ENCODE measurements around the gene CBX4.
A peak's percentile ranks its signal among the peaks of the same experiment; 100 is the strongest.
"Not testable (repeated sequence)": the region's sequence is repeated elsewhere in the genome, so short reads cannot be mapped to it uniquely, and the experiment has no call there.

CBX4 gene

GRCh38 chr17:79859676-79860615 is 20.7 kb upstream of the CBX4 start:
- DNase-seq, result no peak

- DNase-seq, result no peak
Measured at GRCh38 chr17:79857095-79857494, 17.9 kb upstream of the CBX4 start.

GRCh38 chr17:79855331-79856124 is 16.3 kb upstream of the CBX4 start:
- DNase-seq, result no peak

DNA sequence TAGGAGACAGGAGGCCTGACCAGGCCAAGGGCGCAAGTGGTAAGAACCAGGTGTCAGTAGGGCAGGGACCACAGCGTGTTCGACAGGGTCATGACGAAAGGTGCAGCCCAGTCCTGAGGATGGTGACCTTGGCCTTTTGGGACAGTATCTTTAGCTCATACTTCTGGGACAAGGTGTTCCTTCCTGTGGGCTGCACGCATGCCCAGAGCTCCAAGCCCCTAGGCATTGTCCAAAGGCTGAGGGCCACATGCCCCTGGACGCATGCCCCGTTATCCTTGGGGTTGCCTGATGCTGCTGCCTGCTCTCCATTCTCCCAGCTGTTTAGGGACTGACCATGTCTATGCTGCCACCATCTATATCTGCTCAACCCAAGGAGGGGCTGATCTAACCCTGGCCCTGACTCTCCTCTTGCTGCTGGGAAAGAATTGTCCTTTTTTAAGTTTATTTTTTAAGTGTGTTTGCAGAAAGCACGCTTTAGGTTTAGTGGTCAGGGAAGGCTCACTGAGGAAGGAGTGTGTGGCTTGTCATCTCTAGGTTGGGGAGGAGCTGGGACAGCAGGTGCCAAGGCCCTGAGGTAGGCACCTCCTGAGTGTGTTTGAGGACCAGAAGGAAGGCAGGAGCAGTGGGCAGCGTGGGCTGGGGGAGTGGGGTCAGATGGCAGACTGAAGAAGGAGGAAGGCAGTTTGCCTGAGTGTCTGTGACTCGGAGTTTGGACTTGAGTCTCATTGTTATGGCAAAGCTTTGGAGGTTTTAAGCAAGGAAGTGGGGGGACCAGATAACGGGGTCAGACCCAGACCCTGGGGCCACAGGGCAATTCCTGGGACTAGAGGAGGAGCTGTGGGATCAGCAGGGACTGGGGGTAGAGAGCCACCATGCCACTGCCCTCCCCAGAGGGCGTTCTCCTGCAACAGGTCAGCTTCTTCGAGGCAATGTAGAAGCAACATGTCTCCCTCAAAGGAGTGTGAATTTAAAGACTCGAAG is 15.1 kb upstream of the CBX4 start:
- no peak for DNase-seq

DNA sequence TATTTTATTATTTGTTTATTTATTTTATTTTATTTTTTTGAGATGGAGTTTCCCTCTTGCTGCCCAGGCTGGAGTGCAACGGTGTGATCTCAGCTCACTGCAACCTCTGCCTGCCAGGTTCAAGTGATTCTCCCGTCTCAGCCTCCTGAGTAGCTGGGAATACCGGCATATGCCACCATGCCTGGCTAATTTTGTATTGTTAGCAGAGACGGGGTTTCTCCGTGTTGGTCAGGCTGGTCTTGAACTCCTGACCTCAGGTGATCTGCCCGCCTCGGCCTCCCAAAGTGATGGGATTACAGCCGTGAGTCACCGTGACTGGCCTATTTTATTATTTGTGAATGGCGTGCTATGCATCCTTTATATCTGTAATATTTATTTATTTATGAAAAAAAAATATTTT is 13.9 kb upstream of the CBX4 start:
- not testable (repeated sequence) for DNase-seq

- DNase-seq, result no peak
Measured at GRCh38 chr17:79852748-79853147, 13.5 kb upstream of the CBX4 start.

- DNase-seq, result no peak
Measured at GRCh38 chr17:79851461-79851817, 12.2 kb upstream of the CBX4 start.

DNA sequence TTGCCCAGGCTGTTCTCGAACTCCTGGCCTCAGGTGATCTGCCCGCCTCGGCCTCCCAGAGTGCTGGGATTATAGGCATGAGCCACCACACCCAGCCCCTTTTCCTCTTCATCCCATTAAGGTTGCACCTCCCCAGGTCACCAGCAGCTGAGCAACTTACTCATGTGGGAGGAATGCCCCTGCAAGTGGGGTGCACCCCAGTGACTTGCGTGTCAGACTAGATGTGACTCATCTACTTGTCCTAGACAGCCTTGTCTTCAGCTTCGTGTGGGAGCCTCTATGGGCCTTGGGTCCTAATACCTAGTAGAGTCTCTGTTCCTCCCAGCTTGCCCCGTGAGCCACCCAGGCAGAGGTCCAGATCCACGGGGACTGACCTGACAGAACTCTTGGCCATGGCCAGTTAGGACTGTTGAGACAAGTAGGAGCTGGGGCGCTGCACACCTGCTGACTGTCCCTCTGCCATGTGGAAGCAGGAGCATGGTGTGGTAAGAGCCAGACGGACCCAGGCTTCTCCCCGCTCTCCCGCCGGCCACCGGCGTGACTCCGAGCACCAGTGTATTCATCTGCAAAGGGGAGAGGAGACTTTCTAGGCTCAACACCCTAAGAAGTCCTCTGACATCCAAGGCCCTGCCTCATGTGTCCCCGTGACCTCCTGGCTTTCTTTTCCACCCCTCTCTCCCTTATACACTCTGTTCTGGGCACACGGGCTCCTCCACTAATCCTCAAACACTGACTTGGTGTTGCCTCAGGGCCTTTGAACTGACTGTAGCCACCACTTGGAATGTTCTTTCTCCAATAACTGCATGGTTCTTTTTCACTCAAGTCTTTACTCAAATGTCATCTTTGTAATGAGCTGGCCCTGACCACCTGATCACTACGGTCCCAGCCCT is 11.6 kb upstream of the CBX4 start:
- no peak for DNase-seq

- no peak for DNase-seq
Measured at GRCh38 chr17:79849953-79850352, 10.7 kb upstream of the CBX4 start.

DNA sequence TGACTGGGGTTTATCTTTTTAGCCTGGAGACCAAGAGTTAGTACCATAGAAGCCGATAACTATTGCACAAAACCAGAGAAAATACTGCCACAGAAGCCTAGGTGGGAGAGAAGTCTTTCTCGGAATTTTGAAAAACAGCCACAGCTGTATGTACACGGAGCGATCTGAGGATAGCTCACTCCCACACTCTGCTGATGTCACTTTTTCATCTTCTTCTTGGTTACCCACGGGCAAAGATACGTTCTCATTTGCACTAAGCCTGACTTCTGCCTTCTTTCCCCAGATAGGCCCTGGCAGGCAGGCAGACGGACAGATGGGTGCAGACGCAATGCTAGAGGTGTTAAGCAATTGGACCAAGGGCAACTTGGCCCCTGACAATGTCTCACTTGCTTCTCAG is 9.1 kb upstream of the CBX4 start:
- DNase-seq, result no peak

- no peak for DNase-seq
Measured at GRCh38 chr17:79847698-79848369, 8.6 kb upstream of the CBX4 start.

- DNase-seq, result peak; percentile 61
Measured at GRCh38 chr17:79845601-79845949, 6.3 kb upstream of the CBX4 start.

- DNase-seq, result peak; percentile 8
Measured at GRCh38 chr17:79844869-79845600, 5.8 kb upstream of the CBX4 start.

DNA sequence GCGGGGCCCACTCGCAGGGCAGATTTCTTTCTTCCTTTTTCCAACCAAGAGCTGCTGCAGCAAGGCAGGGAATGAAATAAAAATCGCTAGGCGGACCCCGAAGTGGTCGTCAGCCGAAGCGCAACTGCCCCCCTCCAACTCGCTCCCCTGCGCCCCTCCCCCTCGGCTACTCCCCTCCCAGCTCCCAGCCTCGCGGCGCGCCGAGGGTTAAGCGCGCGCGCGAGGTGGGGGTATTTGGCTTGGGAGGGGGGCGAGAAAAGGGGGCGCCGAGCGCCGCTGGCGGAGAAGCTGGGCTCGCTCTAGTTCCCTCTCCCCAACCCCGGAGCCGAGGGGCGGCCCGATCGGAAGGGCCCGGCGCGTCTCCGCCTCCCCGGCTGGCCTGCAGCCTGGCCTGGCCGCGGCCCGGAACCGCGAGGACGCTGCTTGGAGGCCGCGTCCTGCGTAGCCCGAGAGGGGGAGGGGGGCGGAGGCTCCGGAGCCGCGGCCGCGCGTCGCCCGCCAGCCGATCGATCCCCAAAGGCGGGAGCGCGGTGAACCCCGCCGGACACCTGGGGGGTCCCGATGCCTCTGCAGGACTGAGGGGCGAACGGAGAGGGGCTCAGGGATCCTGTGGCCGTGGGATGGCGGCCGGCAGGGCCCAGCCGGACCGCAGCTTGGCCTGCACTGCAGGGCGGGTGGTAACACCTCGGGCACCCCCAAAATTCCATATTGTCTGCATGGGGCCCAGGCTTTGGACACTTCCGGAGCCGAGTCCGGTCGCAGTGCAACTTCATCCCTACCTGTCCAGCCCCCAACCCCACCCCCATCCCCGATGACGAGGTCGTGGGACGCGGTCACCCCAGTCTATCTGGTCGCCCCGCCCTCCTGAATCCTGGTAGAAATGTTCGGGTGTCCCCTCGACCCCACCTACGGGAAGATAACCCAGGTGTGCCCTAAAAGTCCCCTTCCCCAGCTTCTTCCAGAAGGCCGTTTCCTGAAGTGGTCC is 4.9 kb upstream of the CBX4 start:
- DNase-seq, result no peak

GRCh38 chr17:79843474-79843815 is 4.2 kb upstream of the CBX4 start:
- peak; percentile 27 for DNase-seq

GRCh38 chr17:79842656-79843473 is 3.6 kb upstream of the CBX4 start:
- peak; percentile 61 for DNase-seq

GRCh38 chr17:79842136-79842655 is 3.0 kb upstream of the CBX4 start:
- no peak for DNase-seq
